ENCODE measurements around the gene SMYD2. TPM values are rescaled to one million over a fixed set of nuclear protein-coding genes. Genes with fewer than 3 reads are reported as not detected.

SMYD2 gene
- total RNA-seq, 1 experiment from 2014 or later, result 6.4 TPM

DNA sequence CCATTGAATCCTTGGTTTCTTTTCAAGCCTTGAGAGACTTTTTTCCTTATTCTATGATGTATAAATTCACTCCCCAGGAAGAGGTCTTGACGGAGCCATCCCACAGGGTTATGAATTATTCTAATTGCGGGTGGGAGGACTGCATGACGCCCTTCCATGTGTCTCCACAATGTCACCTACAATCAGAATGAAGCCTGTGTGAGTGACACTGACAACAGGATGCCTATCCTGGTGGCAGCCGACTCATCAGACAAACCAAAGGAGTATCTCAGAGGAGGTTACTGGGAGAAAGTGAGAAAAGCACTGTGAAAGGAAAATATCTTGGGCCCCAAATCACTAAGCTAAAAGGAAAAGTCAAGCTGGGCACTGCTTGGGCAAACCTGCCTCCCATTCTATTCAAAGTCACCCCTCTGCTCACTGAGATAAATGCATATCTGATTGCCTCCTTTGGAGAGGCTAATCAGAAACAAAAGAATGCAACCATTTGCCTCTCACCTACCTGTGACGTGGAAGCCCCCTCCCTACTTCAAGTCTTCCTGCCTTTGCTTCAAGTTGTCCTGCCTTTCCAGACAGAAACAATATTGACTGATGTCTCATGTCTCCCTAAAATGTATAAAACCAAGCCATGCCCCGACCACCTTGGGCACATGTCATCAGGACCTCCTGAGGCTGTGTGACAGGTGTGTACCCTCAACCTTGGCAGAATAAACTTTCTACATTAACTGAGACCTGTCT, 98.4 kb downstream of the SMYD2 start:
- H3K4me1 Mint-ChIP-seq, result peaks cover 28% of the 10 kb centered on the region
- no peak for DNase-seq (ENCODE audit: low spot score)
- TF ChIP-seq CREB1 (CRISPR knock-in tag; IDR thresholded peaks at IDR 0.05), result no peak
- TF ChIP-seq, protein P1, sequence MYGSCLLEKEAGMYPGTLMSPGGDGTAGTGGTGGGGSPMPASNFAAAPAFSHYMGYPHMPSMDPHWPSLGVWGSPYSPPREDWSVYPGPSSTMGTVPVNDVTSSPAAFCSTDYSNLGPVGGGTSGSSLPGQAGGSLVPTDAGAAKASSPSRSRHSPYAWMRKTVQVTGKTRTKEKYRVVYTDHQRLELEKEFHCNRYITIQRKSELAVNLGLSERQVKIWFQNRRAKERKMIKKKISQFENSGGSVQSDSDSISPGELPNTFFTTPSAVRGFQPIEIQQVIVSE (CRISPR knock-in tag; IDR thresholded peaks at IDR 0.05; ENCODE audit: borderline replicate concordance), result no peak
- TF ChIP-seq CBFB (CRISPR knock-in tag; IDR thresholded peaks at IDR 0.05; ENCODE audit: low read depth), result no peak
- no peak for TF ChIP-seq ZNF317 (CRISPR knock-in tag; IDR thresholded peaks at IDR 0.05; ENCODE audit: borderline replicate concordance, low read depth)
- no peak for TF ChIP-seq ZNF121 (CRISPR knock-in tag; IDR thresholded peaks at IDR 0.05)
- no peak for TF ChIP-seq OVOL2 (CRISPR knock-in tag; IDR thresholded peaks at IDR 0.05; ENCODE audit: borderline replicate concordance)
- no peak for TF ChIP-seq NR2C2 (CRISPR knock-in tag; IDR thresholded peaks at IDR 0.05)
- TF ChIP-seq, protein P2, sequence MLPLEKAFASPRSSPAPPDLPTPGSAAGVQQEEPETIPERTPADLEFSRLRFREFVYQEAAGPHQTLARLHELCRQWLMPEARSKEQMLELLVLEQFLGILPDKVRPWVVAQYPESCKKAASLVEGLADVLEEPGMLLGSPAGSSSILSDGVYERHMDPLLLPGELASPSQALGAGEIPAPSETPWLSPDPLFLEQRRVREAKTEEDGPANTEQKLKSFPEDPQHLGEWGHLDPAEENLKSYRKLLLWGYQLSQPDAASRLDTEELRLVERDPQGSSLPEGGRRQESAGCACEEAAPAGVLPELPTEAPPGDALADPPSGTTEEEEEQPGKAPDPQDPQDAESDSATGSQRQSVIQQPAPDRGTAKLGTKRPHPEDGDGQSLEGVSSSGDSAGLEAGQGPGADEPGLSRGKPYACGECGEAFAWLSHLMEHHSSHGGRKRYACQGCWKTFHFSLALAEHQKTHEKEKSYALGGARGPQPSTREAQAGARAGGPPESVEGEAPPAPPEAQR (CRISPR knock-in tag; IDR thresholded peaks at IDR 0.05), result no peak
- TF ChIP-seq NFE2L1 (CRISPR knock-in tag; IDR thresholded peaks at IDR 0.05), result no peak

DNA sequence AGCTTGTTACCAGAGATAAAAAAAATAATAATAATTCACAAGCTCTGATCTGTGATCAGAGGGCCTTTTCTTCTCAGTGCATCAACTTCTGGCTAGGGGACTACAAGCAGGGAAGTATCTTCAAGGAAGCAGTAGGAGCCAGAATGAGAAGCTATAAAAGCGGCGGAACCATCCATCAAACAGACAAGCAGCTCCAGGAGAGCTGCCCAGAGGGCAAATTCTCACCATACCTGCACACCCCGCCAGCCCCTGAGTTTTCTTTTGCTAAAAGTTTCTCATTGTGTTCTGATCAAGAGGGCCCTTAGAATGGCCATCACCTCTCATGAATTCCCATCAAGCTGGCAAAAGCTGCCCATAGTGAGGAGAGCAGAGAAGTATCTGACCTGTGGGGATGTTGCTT, 99.4 kb downstream of the SMYD2 start:
- no peak overlapping the region for H3K4me3 Mint-ChIP-seq
- TF ChIP-seq, protein P1 (CRISPR knock-in tag; IDR thresholded peaks at IDR 0.05; ENCODE audit: borderline replicate concordance), result no peak
- TF ChIP-seq KAT7 (CRISPR knock-in tag; IDR thresholded peaks at IDR 0.05; ENCODE audit: borderline replicate concordance) (no peak), GRHL2 (CRISPR knock-in tag; IDR thresholded peaks at IDR 0.05; ENCODE audit: insufficient replicate concordance, severe bottlenecking) (no peak), NR2C2 (CRISPR knock-in tag; IDR thresholded peaks at IDR 0.05) (no peak), MXD4 (CRISPR knock-in tag; IDR thresholded peaks at IDR 0.05; ENCODE audit: borderline replicate concordance) (no peak), RORB (CRISPR knock-in tag; IDR thresholded peaks at IDR 0.05) (no peak), ETV6 (CRISPR knock-in tag; IDR thresholded peaks at IDR 0.05) (no peak), FOXK1 (CRISPR knock-in tag; IDR thresholded peaks at IDR 0.05) (no peak)
- TF ChIP-seq, protein P3, sequence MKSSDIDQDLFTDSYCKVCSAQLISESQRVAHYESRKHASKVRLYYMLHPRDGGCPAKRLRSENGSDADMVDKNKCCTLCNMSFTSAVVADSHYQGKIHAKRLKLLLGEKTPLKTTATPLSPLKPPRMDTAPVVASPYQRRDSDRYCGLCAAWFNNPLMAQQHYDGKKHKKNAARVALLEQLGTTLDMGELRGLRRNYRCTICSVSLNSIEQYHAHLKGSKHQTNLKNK (CRISPR knock-in tag; IDR thresholded peaks at IDR 0.05), result no peak
- TF ChIP-seq, protein P4, sequence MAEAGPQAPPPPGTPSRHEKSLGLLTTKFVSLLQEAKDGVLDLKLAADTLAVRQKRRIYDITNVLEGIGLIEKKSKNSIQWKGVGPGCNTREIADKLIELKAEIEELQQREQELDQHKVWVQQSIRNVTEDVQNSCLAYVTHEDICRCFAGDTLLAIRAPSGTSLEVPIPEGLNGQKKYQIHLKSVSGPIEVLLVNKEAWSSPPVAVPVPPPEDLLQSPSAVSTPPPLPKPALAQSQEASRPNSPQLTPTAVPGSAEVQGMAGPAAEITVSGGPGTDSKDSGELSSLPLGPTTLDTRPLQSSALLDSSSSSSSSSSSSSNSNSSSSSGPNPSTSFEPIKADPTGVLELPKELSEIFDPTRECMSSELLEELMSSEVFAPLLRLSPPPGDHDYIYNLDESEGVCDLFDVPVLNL (CRISPR knock-in tag; IDR thresholded peaks at IDR 0.05; ENCODE audit: borderline replicate concordance, low read depth), result no peak
- TF ChIP-seq, protein P5, sequence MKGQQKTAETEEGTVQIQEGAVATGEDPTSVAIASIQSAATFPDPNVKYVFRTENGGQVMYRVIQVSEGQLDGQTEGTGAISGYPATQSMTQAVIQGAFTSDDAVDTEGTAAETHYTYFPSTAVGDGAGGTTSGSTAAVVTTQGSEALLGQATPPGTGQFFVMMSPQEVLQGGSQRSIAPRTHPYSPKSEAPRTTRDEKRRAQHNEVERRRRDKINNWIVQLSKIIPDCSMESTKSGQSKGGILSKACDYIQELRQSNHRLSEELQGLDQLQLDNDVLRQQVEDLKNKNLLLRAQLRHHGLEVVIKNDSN (CRISPR knock-in tag; IDR thresholded peaks at IDR 0.05), result no peak
- peaks cover 46% of the 10 kb centered on the region for H3K36me3 Mint-ChIP-seq
- ChIA-PET CTCF (interaction anchor here (1.6 to 1.8 kb wide), 3 partner anchors 8 to 48 kb away, joined by 3 to 11 read pairs (median 8); no protein-coding TSS in a partner anchor), POLR2A (interaction anchor here (0.5 kb wide), 1 partner anchor 121 kb away, joined by 6 read pairs; no protein-coding TSS in a partner anchor)
- peak overlapping the region; percentile 87 for H3K27ac Mint-ChIP-seq
- H3K9me3 Mint-ChIP-seq, result no peaks in the 10 kb centered on the region
- H3K27me3 Mint-ChIP-seq (ENCODE audit: low read depth), result no peaks in the 10 kb centered on the region
- DNase-seq (ENCODE audit: low spot score) (no peak), ATAC-seq (peak; percentile 79)
- peaks cover 28% of the 10 kb centered on the region for H3K4me1 Mint-ChIP-seq

More for the DNA sequence above, 98.4 kb downstream of the SMYD2 start:
- H3K4me3 Mint-ChIP-seq, result no peak overlapping the region
- peak overlapping the region; percentile 87 for H3K27ac Mint-ChIP-seq
- CTCF ChIA-PET, result interaction anchor here (0.9 to 1.8 kb wide), 4 partner anchors 9 to 62 kb away, joined by 3 to 11 read pairs (median 6); no protein-coding TSS in a partner anchor
- H3K9me3 Mint-ChIP-seq, result no peaks in the 10 kb centered on the region
- H3K36me3 Mint-ChIP-seq, result peaks cover 42% of the 10 kb centered on the region
- POLR2A ChIA-PET, result no interaction called here
- H3K27me3 Mint-ChIP-seq (ENCODE audit: low read depth), result no peaks in the 10 kb centered on the region
- ATAC-seq, result no peak; the same call in none of the 2 replicates
